Measurements from ENCODE around the gene PPP2R1B. TPM values are rescaled to one million over a fixed set of nuclear protein-coding genes. Genes with fewer than 3 reads are reported as not detected.

The PPP2R1B gene
- total RNA-seq, 4 donors from 2014 or later = 18.7 to 22.4 (median 20.7) TPM

- TF ChIP-seq, protein P1, sequence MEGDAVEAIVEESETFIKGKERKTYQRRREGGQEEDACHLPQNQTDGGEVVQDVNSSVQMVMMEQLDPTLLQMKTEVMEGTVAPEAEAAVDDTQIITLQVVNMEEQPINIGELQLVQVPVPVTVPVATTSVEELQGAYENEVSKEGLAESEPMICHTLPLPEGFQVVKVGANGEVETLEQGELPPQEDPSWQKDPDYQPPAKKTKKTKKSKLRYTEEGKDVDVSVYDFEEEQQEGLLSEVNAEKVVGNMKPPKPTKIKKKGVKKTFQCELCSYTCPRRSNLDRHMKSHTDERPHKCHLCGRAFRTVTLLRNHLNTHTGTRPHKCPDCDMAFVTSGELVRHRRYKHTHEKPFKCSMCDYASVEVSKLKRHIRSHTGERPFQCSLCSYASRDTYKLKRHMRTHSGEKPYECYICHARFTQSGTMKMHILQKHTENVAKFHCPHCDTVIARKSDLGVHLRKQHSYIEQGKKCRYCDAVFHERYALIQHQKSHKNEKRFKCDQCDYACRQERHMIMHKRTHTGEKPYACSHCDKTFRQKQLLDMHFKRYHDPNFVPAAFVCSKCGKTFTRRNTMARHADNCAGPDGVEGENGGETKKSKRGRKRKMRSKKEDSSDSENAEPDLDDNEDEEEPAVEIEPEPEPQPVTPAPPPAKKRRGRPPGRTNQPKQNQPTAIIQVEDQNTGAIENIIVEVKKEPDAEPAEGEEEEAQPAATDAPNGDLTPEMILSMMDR (IDR thresholded peaks at IDR 0.05) = no peak
- no peak for TF ChIP-seq POLR2A (IDR thresholded peaks at IDR 0.05)
- intact Hi-C loops (cut with DNase I; ENCODE audit: low total_unique reads) = no loop called here
These were observed 1.6 kb downstream of the PPP2R1B start for GRCh38 chr11:111764621-111765020.

GRCh38 chr11:111762981-111763643, 3.1 kb downstream of the PPP2R1B start:
- WGBS, 2 donors = 85 to 86% methylated on average over 3 of the region's 3 CpGs
- TF ChIP-seq, protein P1 (IDR thresholded peaks at IDR 0.05) = no peak
- H3K4me3 ChIP-seq (ENCODE audit: low read depth, poor library complexity, severe bottlenecking) = no peak overlapping the region
- intact Hi-C loops (cut with DNase I; ENCODE audit: low total_unique reads) = no loop called here
- no peak for DNase-seq (ENCODE audit: low spot score in 2 of 2)

More at GRCh38 chr11:111764621-111765020, 1.6 kb downstream of the PPP2R1B start:
- no peak overlapping the region for H3K4me3 ChIP-seq (ENCODE audit: low read depth, poor library complexity, severe bottlenecking)
- no peak for DNase-seq (ENCODE audit: low spot score in 2 of 2)
- 68 to 74% methylated on average over 1 of the region's 1 CpG for WGBS, 2 donors

DNA sequence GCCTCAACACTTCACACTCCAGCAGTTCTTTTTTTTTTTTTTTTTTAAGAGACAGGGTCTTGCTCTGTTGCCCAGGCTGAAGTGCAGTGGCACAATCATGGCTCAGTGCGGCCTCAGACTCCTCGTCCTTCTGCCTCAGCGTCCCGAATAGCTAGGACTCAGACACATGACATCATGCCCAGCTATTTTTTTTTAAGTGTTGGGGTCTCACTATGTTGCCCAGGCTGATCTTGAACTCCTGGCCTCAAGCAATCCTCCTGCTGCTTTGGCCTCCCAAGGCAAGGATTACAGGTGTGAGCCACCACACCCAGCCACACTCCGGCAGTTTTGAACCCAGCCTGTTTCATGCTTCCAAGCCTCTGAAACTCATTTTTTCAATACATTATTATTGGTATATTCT, 3.7 kb downstream of the PPP2R1B start:
- DNase-seq (ENCODE audit: low spot score in 2 of 2) = no peak
- intact Hi-C loops (cut with DNase I; ENCODE audit: low total_unique reads) = no loop called here
- 97 to 100% methylated on average over 5 of the region's 5 CpGs for WGBS, 2 donors
- TF ChIP-seq, protein P1 (IDR thresholded peaks at IDR 0.05) = no peak
- no peak for TF ChIP-seq POLR2A (IDR thresholded peaks at IDR 0.05)
- no peak overlapping the region for H3K4me3 ChIP-seq (ENCODE audit: low read depth, poor library complexity, severe bottlenecking)

DNA sequence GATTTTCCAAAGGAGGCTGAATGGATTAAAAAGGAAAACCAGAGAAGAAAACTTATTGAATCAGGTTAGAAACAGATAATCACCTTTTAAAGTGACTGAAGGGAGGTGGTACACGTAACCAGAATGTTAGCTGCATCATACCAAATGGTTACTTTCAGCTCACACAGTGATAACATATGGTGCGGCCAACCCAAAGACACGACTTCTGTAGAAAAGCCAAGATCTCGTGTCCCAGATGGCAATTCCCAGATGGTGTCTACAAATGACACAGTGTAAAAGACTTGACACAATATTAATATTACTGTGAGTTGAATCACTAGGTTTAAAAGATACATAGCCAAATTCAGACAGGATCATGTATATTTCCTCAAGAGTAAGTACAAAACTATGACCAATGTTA, 5.2 kb downstream of the PPP2R1B start:
- intact Hi-C loops (cut with DNase I; ENCODE audit: low total_unique reads) = no loop called here

DNA sequence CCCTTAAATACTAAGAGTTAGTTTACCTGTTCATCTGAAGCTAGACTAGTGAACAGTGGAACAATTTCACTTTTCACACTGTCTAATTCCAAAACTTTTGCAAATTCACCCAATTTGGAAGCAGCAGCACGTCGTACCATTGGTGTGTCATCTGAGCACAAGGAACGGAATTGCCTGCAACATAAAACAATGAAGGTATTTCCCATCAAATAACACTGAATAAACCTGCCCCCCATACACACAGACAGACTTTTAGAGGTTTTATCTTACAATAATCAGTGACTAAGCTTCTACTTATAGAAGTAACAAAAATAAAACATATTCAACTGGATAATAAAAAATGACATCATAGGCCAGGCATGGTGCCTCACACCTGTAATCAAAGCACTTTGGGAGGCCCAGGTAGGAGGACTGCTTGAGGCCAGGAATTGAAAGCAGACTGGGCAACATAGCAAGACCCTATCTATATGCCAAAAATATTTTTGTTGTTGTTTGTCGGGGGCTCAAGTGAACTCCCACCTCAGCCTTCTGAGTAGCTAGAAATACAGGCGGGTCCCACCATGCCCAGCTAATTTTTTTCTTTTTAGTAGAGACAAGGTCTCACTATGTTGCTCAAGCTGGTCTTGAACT, 6.3 kb downstream of the PPP2R1B start:
- intact Hi-C loops (cut with DNase I; ENCODE audit: low total_unique reads) = no loop called here
- TF ChIP-seq, protein P1 (IDR thresholded peaks at IDR 0.05) = no peak
- no peak for TF ChIP-seq POLR2A (IDR thresholded peaks at IDR 0.05)
- DNase-seq (ENCODE audit: low spot score in 2 of 2) = no peak
- WGBS, 2 donors = 69 to 89% methylated on average over 5 of the region's 5 CpGs
- H3K4me3 ChIP-seq (ENCODE audit: low read depth, poor library complexity, severe bottlenecking) = no peak overlapping the region

More for the DNA sequence above, 5.2 kb downstream of the PPP2R1B start:
- TF ChIP-seq POLR2A (IDR thresholded peaks at IDR 0.05) = no peak
- TF ChIP-seq, protein P1 (IDR thresholded peaks at IDR 0.05) = no peak
- 70 to 79% methylated on average over 4 of the region's 4 CpGs for WGBS, 2 donors
- no peak overlapping the region for H3K4me3 ChIP-seq (ENCODE audit: low read depth, poor library complexity, severe bottlenecking)
- no peak for DNase-seq (ENCODE audit: low spot score in 2 of 2)
